HT1080 (cell line): ENCODE measurements around the gene CCT2. TPM values are rescaled to one million over a fixed set of nuclear protein-coding genes. Genes with fewer than 3 reads are reported as not detected.

Source experiments
- DNase-seq: peaks from one replicate; pipeline ENCODE4 v3.0.0-alpha.2; 2015; ENCODE audit warnings: low read depth
- polyA plus RNA-seq, 2 experiments: library from polyadenylated mRNA; depleted of rRNA; stranded (reverse); fragments of >200 nt; gene quantifications; 2 replicates each; pipeline ENCODE4 v1.2.3, GENCODE V29; 2015
- total RNA-seq: library from RNA; depleted of rRNA; stranded (reverse); fragments of >200 nt; shearing (Covaris generic); gene quantifications from 2 replicates; pipeline ENCODE4 v1.2.3, GENCODE V29; 2014; rRNA removed

The CCT2 gene
- total RNA-seq, result 459 and 483 TPM in 2 replicates
- 334 and 339 TPM in 2 replicates for polyA plus RNA-seq (2015; cell fraction: cytosol; rRNA removed)
- 585 and 606 TPM in 2 replicates for polyA plus RNA-seq (2015; cell fraction: nucleus; rRNA removed)

- DNase-seq, result peak; percentile 94
These were observed at the start of gene CCT2 for GRCh38 chr12:69585189-69586062. Gene CCT2, plus strand, starts transcription at chr12:69585459. Its CDS starts 63 bp downstream, at chr12:69585522.

- peak; percentile 14 for DNase-seq
These were observed 44.3 kb upstream of the CCT2 start for GRCh38 chr12:69540987-69541386.

GRCh38 chr12:69544087-69544486, 41.2 kb upstream of the CCT2 start:
- DNase-seq, result no peak

GRCh38 chr12:69545081-69545480, 40.2 kb upstream of the CCT2 start:
- no peak for DNase-seq

GRCh38 chr12:69546693-69547438, 38.4 kb upstream of the CCT2 start:
- no peak for DNase-seq

GRCh38 chr12:69548687-69549086, 36.6 kb upstream of the CCT2 start:
- DNase-seq, result no peak

- no peak for DNase-seq
These were observed 34.5 kb upstream of the CCT2 start for GRCh38 chr12:69550569-69551350.

- peak; percentile 29 for DNase-seq
These were observed 31.5 kb upstream of the CCT2 start for GRCh38 chr12:69553628-69554248.

GRCh38 chr12:69555461-69555860, 29.8 kb upstream of the CCT2 start:
- peak; percentile 85 for DNase-seq

GRCh38 chr12:69556383-69556782, 28.9 kb upstream of the CCT2 start:
- DNase-seq, result no peak

- no peak for DNase-seq
These were observed 22.0 kb upstream of the CCT2 start for GRCh38 chr12:69563166-69563762.

GRCh38 chr12:69566603-69567002, 18.7 kb upstream of the CCT2 start:
- DNase-seq, result no peak

GRCh38 chr12:69569236-69569635, 16.0 kb upstream of the CCT2 start:
- peak; percentile 68 for DNase-seq

- peak; percentile 36 for DNase-seq
These were observed 15.2 kb upstream of the CCT2 start for GRCh38 chr12:69570000-69570516.

- DNase-seq, result peak; percentile 47
These were observed 14.5 kb upstream of the CCT2 start for GRCh38 chr12:69570545-69571399.

- DNase-seq, result no peak
These were observed 9.9 kb upstream of the CCT2 start for GRCh38 chr12:69575346-69575745.

- no peak for DNase-seq
These were observed 7.0 kb upstream of the CCT2 start for GRCh38 chr12:69578283-69578682.

- DNase-seq, result no peak
These were observed 6.2 kb upstream of the CCT2 start for GRCh38 chr12:69579029-69579428.

GRCh38 chr12:69580074-69580473, 5.2 kb upstream of the CCT2 start:
- DNase-seq, result no peak
